ENCODE data around the gene KYNU. TPM values are rescaled to one million over a fixed set of nuclear protein-coding genes. Genes with fewer than 3 reads are reported as not detected.
"Not testable (repeated sequence)": the region's sequence is repeated elsewhere in the genome, so short reads cannot be mapped to it uniquely, and the experiment has no call there.

Gene KYNU
- total RNA-seq, 1 donor from 2014 or later, result under 0.01 TPM

DNA sequence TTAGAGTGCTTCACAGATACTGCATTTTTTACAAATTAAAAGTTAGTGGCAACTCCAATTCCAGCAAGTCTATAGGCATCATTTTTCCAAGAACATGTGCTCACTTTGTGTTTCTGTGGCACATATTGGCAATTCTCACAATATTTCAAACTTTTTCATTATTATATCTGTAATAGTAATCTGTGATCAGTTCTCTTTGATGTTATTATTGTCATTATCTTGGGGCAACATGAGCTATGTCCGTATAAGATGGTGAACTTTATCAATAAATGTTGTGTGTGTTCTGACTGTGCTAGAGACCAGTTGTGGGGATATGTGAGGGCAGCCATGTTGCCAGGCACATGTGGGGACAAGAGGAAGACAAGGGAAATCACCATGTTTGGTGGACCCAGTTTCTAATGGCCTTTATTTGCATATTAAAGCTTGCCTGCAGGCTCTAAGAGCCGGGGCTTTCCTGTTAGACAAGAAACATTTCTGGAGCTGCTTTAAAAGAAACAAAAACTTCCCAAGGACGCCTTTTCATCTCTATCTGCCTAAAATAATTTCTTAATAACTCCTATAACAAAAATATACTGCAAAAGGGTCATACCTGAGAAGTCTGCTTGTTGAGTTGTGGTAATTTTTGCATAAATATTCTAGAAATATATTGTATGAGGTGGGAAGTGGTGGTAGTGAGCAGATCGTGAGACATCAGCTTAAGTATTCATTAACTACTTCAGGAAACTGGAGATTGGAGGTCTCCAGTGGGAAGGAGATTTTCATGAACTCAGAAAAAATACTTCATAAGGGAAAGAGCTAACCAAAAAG, 37.2 kb downstream of the KYNU start:
- FAIRE-seq (no peak), DNase-seq (ENCODE audit: low spot score in 2 of 2) (no peak)

DNA sequence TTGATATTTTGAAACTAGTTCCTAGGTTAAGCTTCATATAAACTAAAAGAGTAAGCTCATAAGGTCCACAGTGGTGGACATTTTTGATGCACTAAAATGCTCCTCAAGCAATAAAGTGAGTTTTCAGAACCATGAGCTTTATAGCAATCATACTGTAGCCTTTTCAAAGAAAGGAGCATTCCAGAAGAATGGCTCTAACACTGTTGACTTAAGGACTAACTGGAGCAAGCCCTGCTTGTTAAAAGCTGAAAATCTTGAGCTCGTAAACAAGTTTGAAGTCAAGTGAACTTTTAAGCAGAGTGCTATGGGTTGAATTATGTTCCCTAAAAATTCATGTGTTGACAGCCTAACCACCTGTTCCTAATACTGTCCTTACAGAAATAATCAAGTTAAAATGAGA, 38.0 kb downstream of the KYNU start:
- FAIRE-seq (no peak), DNase-seq (ENCODE audit: low spot score in 2 of 2) (no peak)

- no peak for FAIRE-seq
Measured at GRCh38 chr2:142918624-142919023, 41.2 kb downstream of the KYNU start.

DNA sequence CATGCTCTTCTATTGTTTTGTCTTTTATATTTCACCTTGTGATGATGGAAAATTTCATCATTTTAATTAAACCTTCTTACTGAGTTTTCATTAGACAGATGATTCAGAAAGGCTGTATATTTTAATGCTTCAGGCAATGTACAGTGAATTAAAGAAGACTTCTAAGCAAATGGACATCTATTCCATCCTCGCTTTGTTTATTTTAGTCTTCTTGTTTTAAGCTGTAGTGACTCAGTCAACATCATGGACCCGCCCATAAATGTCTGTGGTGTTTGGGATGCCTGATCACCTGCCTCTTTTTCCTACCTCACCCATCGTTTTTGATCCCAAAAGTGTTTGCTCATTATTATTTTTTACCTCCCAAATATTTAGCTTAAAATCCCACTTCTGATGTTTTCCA, 43.1 kb downstream of the KYNU start:
- DNase-seq (ENCODE audit: low spot score in 2 of 2) (no peak), FAIRE-seq (no peak)

More at GRCh38 chr2:142918624-142919023, 41.2 kb downstream of the KYNU start:
- no peak for DNase-seq (ENCODE audit: low spot score in 2 of 2)

GRCh38 chr2:142926445-142926844, 49.0 kb downstream of the KYNU start:
- FAIRE-seq (no peak), DNase-seq (ENCODE audit: low spot score in 2 of 2) (no peak)

DNA sequence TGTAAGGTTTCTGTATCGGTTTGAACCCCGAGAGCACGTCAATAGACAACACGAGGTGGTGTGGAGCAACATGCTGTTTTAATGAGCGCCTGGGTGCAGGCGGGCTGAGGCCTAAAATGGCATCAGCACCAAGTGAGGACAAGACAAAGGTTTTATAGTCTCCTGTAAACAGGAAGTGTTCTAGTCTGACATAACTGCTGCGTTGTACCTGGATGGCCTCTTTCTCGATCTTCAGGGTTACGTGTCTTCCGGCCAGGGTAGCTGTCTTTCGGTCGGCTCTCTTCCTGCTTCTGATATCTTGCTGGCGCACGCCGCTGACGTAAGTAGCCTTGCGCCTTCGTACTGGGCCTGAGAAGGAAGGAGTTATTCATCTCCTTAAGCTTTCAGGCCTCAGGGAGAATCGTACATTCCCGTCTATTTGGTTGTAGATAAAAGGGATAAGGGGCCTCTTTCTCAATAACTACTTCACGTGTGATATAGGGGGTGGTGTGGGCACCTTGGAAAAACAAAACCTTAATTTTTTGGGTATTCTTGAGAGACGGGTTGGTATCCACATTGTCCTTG, 53.5 kb downstream of the KYNU start:
- no peak for FAIRE-seq
- no peak for DNase-seq (ENCODE audit: low spot score in 2 of 2)

GRCh38 chr2:142933916-142934315, 56.5 kb downstream of the KYNU start:
- no peak for FAIRE-seq
- DNase-seq (ENCODE audit: low spot score in 2 of 2), result no peak

DNA sequence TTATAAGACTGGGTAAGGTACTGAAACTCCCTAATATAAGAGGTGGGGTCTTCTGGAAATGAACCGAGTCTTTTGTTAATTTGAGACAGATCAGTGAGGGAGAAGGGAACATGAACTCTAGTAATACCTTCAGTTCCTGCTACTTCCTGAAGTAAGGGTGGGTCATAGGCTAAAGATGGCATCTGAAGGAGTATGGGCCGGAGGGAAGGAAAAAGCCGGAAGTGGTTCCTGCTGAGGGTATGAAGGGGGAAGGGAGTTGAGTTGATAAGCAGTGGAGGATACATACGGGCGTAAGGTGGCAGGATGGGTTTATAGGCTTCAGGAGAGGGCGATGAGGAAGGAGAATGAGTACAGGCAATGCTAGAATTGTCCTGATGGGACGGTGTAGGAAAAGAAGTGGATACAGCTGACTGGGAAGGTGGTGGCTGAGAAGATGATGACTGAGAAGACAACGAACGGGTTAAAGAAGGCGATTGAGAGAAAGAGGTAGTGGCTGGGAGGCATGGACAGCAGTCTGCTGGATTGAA, 58.2 kb downstream of the KYNU start:
- no peak for FAIRE-seq

DNA sequence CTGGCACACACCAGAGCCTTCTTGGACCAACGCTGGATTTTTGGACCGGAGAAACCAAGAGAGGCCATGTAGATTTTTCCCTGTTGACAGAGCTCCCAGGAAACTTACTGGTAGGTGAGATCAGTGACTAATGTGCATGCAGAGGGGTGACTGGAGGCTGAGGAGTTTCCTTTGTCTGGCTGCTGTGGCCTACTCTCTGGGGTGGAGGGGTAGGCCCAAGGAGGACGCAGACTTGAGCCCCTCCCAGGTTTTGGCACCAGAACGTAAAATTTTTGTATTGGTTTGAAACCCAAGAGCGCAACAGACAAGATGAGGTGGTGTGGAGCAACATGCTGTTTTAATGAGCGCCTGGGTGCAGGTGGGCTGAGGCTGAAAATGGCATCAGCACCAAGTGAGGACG, 59.2 kb downstream of the KYNU start:
- DNase-seq (ENCODE audit: low spot score in 2 of 2) (no peak), FAIRE-seq (no peak)

More for the DNA sequence above, 58.2 kb downstream of the KYNU start:
- no peak for DNase-seq (ENCODE audit: low spot score in 2 of 2)

DNA sequence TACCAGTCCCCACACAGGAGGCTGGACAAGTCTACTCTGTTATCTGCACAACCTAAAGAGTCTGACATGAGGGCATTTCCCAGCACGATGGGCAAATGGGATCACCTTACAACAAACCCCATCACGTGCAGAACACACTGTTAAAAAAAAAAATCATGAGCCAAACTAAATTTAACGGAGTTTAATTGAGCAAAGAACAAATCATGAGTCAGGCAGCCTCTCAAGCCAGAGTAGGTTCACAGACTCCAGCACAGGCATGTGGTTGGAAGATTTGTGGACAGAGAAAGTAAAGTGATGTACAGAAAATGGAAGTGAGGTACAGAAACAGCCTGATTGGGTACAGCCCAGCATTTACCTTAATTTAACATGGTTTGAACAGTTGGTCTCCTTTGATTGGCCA, 59.9 kb downstream of the KYNU start:
- FAIRE-seq, result no peak
- no peak for DNase-seq (ENCODE audit: low spot score in 2 of 2)

DNA sequence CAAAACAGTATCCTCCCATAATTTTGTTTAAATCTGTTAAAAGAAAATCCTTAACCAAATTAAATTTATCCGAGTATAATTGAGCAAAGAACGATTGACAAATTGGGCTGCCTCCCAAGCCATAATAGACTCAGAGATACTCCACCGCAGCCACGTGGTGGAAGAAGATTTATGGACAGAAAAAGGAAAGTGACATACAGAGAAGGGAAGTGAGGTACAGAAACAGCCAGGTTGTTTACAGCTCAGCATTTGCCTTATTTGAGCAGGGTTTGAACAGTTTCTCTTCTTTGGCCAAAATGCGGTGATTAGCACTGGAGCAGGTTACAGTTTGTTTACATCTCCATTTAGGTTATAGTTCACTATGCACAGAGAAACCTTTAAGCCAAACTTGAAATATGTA, 60.8 kb downstream of the KYNU start:
- FAIRE-seq, result no peak
- DNase-seq (ENCODE audit: low spot score in 2 of 2), result no peak

GRCh38 chr2:142940606-142941223, 63.3 kb downstream of the KYNU start:
- FAIRE-seq (no peak), DNase-seq (ENCODE audit: low spot score in 2 of 2) (no peak)

GRCh38 chr2:142942690-142943089, 65.2 kb downstream of the KYNU start:
- DNase-seq (ENCODE audit: low spot score in 2 of 2), result no peak
- FAIRE-seq, result no peak

GRCh38 chr2:142944264-142944663, 66.8 kb downstream of the KYNU start:
- FAIRE-seq (no peak), DNase-seq (ENCODE audit: low spot score in 2 of 2) (no peak)

GRCh38 chr2:142944721-142945120, 67.3 kb downstream of the KYNU start:
- DNase-seq (ENCODE audit: low spot score in 2 of 2) (no peak), FAIRE-seq (no peak)

GRCh38 chr2:142946941-142947340, 69.5 kb downstream of the KYNU start:
- FAIRE-seq (no peak), DNase-seq (ENCODE audit: low spot score in 2 of 2) (no peak)

GRCh38 chr2:142948723-142949122, 71.3 kb downstream of the KYNU start:
- not testable (repeated sequence) for FAIRE-seq; DNase-seq (ENCODE audit: low spot score in 2 of 2)

DNA sequence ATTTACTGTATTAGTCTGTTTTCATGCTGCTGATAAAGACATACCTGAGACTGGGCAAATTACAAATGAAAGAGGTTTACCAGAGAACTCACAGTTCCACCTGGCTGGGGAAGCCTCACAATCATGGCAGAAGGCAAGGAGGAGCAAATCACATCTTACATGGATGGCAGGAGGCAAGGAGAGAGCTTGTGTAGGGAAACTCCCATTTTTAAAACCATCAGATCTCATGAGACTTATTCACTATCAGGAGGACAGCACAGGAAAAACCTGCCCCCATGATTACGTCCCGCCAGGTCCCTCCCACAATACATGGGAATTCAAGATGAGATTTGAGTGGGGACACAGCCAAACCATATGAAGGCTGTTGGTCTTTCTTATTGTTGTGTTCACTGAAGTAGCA, 72.9 kb downstream of the KYNU start:
- FAIRE-seq; DNase-seq (ENCODE audit: low spot score in 2 of 2): not testable (repeated sequence)

- no peak for FAIRE-seq
Measured at GRCh38 chr2:142951190-142952007, 73.9 kb downstream of the KYNU start.

DNA sequence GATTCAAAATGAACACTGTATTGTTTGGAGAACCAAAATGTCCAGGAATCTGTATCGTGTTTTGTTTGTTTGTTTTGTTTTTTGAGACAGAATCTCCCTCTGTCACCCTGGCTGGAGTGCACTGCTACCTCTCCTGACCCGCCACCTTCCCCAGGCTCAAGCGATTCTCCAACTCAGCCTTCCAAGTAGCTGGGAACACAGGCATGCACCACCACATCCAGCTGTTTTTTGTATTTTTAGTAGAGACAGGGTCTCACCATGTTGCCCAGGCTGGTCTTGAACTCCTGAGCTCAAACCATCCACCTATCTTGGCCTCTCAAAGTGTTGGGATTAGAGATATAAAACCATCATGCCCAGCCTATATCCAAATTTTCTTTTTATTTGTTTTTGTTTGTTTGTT, 74.6 kb downstream of the KYNU start:
- FAIRE-seq (no peak), DNase-seq (ENCODE audit: low spot score in 2 of 2) (no peak)

More at GRCh38 chr2:142951190-142952007, 73.9 kb downstream of the KYNU start:
- no peak for DNase-seq (ENCODE audit: low spot score in 2 of 2)

Data from frontal cortex (tissue), 4 donors.